ENCODE data around the gene MAD1L1.

MAD1L1 gene

DNA sequence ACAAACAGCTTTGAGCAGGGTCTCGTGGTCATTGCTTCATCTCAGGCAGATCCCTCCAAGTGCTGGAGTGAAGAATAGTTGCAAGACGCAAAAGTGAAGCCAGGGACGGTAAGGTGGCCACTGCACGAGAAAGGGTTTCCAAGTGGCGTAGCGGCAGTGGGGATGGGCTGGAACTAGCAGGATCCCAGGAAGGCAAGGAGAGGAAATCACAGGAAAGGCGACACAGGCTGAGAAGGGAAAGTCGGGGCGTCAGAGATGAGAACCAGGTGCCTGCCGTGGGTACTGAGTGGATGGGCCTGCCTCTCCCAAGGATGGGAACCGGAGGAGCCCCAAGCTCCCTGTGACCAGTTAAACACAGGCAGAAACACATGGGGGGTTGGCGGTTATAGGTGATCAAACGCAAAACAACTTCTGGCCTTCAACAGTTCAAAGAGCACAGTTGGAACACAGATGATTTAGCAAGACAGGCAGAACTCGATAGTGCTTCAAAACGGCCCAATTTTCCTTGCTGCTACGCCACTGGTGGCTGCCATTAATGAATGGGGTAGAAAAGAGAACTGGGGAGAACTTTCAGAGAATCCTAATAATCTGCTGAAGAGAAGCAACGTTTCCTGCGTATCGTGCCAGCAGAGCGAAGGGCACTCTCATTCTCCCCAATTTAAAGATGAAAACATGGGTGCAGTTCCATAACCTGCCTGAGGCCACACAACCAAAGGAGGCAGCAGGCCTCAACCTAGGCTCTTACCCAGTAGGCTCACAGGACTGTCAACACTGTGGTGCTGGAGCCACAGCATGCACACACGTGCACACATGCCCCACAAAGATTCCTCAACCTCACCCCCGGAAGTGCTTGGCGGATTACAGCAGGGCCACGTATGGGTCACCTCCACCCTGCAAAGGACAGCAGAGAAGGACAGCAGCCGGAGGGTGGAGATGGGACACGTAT is 61.9 kb downstream of the MAD1L1 start:
- Histone ChIP-seq H3K27me3 (ENCODE audit: insufficient read depth, low read length) (no peaks in the 10 kb centered on the region), H3K9ac (ENCODE audit: low read depth, low read length) (no peak overlapping the region), H3K4me3 (ENCODE audit: low read length) (no peak overlapping the region), H3K27ac (ENCODE audit: low read depth, low read length) (no peak overlapping the region), H3K36me3 (ENCODE audit: insufficient read depth, low read length) (peaks cover 25% of the 10 kb centered on the region), H3K9me3 (ENCODE audit: insufficient read depth, low read depth, low read length) (no peaks in the 10 kb centered on the region), H3K4me1 (ENCODE audit: insufficient read depth, low read length) (peaks cover 5% of the 10 kb centered on the region; the same call in 1 of the 2 replicates)
- WGBS = 95% methylated on average over 26 of the region's 26 CpGs

DNA sequence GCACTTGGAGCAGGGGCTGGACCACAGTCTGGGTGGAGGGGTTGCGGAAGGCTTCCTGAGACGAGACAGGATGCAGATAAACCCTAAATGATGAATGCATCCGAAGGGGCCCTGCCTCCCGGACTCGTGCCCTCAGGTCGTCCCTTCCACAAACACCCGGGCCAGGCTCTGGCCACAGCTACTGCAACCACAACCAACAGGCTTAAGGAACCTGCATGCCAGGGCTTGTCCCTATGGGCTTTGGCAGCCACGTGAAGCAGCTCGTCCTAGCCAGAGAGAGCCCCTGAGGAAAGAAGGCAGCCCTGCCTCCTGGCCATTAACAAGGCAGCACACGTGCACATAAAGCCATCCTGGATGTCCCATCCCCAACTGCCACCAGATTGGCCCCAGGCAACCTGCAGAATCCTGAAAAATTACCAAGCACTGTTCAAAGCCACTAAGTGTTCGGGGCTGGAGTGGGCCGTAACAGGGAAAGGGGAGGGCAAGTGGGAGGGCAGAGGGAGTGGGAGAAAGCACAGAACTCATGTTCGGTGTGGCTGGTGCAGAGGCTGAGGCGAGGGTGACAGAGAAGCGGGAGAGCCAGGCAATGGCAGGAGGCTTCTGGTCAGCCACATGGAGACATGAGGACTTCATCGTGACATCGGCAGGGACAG is 62.7 kb downstream of the MAD1L1 start:
- Histone ChIP-seq H3K4me1 (ENCODE audit: insufficient read depth, low read length) (no peaks in the 10 kb centered on the region), H3K27ac (ENCODE audit: low read depth, low read length) (no peak overlapping the region), H3K36me3 (ENCODE audit: insufficient read depth, low read length) (peaks cover 25% of the 10 kb centered on the region), H3K4me3 (ENCODE audit: low read length) (no peak overlapping the region), H3K9ac (ENCODE audit: low read depth, low read length) (no peak overlapping the region; the same call in 1 of the 2 replicates), H3K27me3 (ENCODE audit: insufficient read depth, low read length) (no peaks in the 10 kb centered on the region), H3K9me3 (ENCODE audit: insufficient read depth, low read depth, low read length) (no peaks in the 10 kb centered on the region)
- 89% methylated on average over 17 of the region's 17 CpGs for WGBS

DNA sequence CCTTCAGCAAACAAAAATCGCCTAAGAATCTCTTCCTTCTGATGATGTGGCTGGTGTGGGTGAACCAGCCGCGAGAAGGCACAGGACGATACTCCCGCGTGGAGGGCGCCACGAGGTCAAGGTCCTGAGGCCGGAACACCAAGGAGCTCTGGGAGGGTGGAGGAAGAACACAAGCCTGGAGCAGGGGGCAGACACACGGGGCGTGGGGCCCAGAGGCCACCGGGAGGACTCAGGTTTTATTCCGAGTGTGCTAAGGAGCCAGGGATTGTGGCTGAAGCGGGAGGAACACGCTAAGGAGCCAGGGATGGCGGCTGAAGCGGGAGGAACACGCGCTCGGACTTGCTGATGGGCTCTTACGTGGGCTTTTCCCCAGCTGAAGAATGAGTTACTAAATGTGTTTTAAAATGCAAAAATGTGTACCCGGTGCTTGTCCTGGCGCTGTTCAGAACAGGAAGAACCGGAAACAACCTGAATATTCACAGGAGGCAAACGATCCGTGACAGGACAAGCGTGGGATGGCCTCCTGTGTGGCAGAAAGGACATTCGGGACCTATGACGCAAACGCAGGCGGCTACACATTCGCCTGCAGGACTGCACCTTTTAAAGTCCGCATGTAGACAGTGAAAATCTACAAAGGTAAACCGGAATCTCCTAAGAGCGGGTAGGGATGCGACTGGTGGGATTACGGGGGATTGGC is 64.0 kb downstream of the MAD1L1 start:
- Histone ChIP-seq H3K27ac (ENCODE audit: low read depth, low read length) (no peak overlapping the region), H3K9ac (ENCODE audit: low read depth, low read length) (no peak overlapping the region), H3K4me1 (ENCODE audit: insufficient read depth, low read length) (peaks cover 4% of the 10 kb centered on the region; the same call in 1 of the 2 replicates), H3K4me3 (ENCODE audit: low read length) (no peak overlapping the region), H3K36me3 (ENCODE audit: insufficient read depth, low read length) (peaks cover 17% of the 10 kb centered on the region), H3K27me3 (ENCODE audit: insufficient read depth, low read length) (no peaks in the 10 kb centered on the region), H3K9me3 (ENCODE audit: insufficient read depth, low read depth, low read length) (no peaks in the 10 kb centered on the region)
- 95% methylated on average over 37 of the region's 37 CpGs for WGBS

DNA sequence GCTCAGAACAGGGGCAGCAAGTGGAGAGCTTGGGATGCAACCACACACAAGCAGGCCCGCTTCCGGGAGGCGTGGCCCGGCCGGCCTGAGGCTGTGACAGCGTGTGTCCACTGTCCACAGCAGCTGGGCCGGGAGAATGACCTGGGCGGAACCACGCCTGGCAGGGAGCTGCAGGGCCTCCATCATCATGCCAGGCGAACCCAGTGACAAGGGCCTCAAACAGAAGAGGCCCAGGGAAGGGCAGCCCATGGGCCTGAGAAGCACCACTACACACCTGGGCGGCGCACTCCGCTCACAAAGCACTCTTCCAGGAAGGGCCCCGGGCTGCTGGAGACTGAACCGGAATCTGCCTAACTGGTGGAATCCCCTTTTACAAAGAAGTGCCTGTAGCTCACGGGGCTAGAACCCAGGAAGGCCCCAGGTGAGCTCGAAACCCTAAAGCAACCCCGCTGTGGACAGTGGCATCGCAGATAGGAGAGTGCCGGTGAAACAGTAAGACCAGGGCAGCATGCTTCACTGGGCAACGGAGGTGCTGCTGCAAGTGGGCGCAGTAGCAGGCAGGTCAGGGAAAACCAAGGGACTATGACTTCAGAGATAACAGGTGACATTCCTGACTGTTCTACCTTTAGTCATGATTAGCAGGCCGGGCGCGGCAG is 66.0 kb downstream of the MAD1L1 start:
- peaks cover 17% of the 10 kb centered on the region for H3K36me3 ChIP-seq (ENCODE audit: insufficient read depth, low read length)
- no peak overlapping the region for H3K27ac ChIP-seq (ENCODE audit: low read depth, low read length)
- no peak overlapping the region for H3K4me3 ChIP-seq (ENCODE audit: low read length)
- no peak overlapping the region for H3K9ac ChIP-seq (ENCODE audit: low read depth, low read length)
- H3K27me3 ChIP-seq (ENCODE audit: insufficient read depth, low read length) = no peaks in the 10 kb centered on the region
- WGBS = 91% methylated on average over 25 of the region's 25 CpGs
- H3K9me3 ChIP-seq (ENCODE audit: insufficient read depth, low read depth, low read length) = no peaks in the 10 kb centered on the region
- H3K4me1 ChIP-seq (ENCODE audit: insufficient read depth, low read length) = peaks cover 15% of the 10 kb centered on the region

DNA sequence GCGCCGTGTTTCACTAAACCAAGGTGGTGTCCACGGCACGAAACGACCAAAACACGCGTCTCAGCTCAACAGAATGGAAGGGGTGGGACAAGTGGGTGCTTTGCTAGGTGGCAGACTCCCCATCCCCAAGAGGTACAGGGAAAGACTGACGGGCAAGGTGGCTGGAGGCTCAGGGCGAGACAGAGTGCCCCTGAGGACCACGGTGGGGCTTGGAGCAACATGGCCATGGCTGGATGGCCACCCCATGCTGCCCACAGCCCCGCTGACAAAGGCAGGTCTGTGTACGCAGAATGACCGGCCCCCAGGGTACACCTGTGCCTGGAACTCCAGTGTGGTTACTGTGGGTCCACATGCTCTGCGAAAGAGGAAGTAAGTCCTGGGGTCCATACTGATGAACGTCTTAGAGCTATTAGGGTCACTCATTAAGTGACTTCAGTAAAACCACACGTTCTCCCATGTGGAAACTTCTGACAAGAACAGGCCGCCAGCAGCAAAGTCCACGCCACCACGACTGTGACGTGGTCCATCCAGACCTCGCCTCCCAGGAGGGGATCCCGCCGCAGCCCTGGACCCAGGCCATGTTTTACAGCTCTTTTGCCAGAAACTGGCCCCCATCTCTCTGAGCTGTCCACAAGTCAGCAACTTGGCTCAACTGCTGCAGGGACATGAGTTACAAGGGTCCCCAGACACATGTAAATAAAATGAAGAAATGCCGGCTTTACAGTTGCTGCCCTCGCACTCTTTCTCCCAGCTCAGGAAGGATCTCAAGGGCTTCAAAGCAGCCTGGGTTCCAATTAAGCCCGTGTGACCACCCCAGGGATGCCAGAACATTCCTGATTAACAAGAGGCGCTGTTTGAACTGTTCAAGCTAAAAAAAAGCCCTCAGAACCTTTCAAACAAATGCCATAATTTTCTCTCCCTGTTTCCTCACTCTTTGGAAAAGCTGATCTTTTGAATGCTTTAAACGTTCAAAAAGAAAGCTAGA is 66.8 kb downstream of the MAD1L1 start:
- Histone ChIP-seq H3K4me1 (ENCODE audit: insufficient read depth, low read length) (peaks cover 15% of the 10 kb centered on the region), H3K9ac (ENCODE audit: low read depth, low read length) (no peak overlapping the region), H3K27me3 (ENCODE audit: insufficient read depth, low read length) (no peaks in the 10 kb centered on the region), H3K9me3 (ENCODE audit: insufficient read depth, low read depth, low read length) (no peaks in the 10 kb centered on the region), H3K36me3 (ENCODE audit: insufficient read depth, low read length) (peaks cover 16% of the 10 kb centered on the region), H3K27ac (ENCODE audit: low read depth, low read length) (no peak overlapping the region), H3K4me3 (ENCODE audit: low read length) (no peak overlapping the region)
- WGBS = 94% methylated on average over 28 of the region's 28 CpGs

DNA sequence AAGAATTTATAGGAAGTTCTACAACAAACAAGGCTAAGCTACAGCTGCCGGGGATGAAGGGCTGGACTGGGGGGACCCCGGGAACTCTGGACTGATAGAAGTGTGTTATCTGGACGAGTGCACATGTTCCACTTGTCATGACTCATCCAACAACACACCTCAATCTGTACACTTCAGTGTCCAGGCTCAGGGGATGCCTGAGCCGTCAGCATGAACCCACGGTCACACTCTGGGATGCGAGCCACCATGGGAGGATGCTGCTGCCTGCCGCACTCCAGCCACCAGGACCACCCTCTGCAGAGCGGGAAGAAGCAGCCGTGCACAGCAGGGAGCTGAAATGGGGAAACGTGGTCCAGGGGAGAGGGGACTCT is 67.5 kb downstream of the MAD1L1 start:
- Histone ChIP-seq H3K9ac (ENCODE audit: low read depth, low read length) (no peak overlapping the region), H3K27me3 (ENCODE audit: insufficient read depth, low read length) (no peaks in the 10 kb centered on the region), H3K27ac (ENCODE audit: low read depth, low read length) (no peak overlapping the region), H3K4me3 (ENCODE audit: low read length) (no peak overlapping the region), H3K9me3 (ENCODE audit: insufficient read depth, low read depth, low read length) (no peaks in the 10 kb centered on the region), H3K36me3 (ENCODE audit: insufficient read depth, low read length) (peaks cover 9% of the 10 kb centered on the region; the same call in 1 of the 2 replicates), H3K4me1 (ENCODE audit: insufficient read depth, low read length) (peaks cover 15% of the 10 kb centered on the region)
- WGBS = 96% methylated on average over 10 of the region's 10 CpGs

DNA sequence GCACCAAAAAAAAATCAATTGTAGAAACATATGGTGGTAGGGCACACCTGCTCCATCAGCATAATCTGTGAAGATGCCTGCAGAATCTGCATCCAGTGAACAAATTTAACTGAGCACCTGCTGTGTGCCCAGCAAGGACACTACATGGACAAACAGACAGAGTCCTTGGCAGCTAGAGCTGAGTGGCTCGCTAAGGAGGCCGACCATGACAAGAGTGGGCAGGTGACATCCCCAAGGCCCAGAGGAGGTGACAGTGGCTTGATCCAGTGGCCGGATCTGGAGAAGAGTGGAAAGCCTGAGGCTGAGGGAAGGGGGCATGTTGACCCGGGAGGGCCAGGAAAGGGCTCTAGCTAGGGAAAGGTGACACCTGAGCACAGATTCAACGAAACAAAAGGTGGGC is 68.1 kb downstream of the MAD1L1 start:
- Histone ChIP-seq H3K9me3 (ENCODE audit: insufficient read depth, low read depth, low read length) (no peaks in the 10 kb centered on the region), H3K4me1 (ENCODE audit: insufficient read depth, low read length) (peaks cover 19% of the 10 kb centered on the region), H3K27ac (ENCODE audit: low read depth, low read length) (no peak overlapping the region), H3K27me3 (ENCODE audit: insufficient read depth, low read length) (no peaks in the 10 kb centered on the region), H3K9ac (ENCODE audit: low read depth, low read length) (no peak overlapping the region), H3K36me3 (ENCODE audit: insufficient read depth, low read length) (0 out of 2 replicates have a peak, but pooled peaks cover 6% of the 10 kb centered on the region), H3K4me3 (ENCODE audit: low read length) (no peak overlapping the region)
- 96% methylated on average over 5 of the region's 5 CpGs for WGBS

DNA sequence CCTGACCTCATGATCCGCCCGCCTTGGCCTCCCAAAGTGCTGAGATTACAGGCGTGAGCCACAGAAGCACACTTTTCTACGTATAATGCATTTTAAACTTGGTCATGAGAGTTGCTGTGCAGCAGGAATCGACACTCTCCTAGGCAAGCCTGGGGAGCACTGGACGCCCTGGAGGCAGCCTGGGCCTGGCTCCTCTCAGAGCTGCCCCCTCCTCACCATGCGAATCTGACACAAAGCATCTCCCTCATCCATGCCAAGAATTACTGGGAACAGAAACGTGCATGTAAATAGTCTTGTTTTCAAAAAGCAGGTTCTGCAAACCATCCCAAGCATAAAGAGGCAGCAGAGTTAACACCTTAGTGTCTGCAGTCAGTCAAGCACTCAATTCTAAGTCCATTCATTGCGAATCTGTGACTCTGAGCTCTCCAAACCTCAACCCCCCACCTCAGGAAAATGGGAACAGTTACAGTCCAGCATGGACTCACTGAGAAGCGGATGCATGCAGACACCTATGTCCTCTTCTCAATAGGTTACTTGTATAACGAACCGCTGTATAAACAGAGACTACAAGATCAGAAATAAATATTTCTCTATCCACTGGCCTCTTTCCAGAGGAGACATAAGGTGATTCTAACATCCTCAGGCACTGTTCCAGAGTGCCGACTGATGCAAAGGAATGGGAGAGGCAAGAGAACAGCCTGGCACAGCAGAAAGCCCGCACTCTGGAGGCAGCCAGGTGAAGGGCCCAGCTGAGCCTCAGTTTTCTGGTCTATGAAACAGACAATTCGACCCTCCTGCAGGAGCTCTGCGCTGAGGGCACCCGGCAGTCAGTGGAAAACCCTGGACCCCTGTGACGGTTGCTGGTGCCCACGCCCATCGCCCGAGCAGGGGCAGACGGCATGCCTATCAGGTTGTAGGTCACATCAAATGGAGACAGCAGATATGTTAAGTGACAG is 68.9 kb downstream of the MAD1L1 start:
- H3K4me1 ChIP-seq (ENCODE audit: insufficient read depth, low read length) = peaks cover 26% of the 10 kb centered on the region
- H3K27ac ChIP-seq (ENCODE audit: low read depth, low read length) = no peak overlapping the region

DNA sequence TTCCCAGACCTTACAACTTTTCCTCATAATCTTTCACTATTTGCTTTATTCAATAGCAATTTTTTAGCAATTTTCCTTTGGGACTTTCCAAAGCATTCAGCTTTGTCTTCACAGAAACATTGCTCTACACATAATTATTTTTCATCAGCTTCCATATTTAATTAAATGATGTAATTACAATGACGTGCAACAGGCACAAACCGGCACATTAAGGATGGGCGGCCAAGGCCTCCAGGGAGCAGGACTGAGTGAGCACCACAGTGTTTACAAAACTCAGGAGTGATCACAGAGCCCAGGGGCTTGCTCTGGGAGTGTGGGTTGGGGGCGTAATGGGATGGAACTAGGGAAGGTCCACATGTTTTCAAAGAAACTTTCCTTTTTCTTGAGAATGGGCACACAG is 69.8 kb downstream of the MAD1L1 start:
- Histone ChIP-seq H3K4me3 (ENCODE audit: low read length) (no peak overlapping the region), H3K9ac (ENCODE audit: low read depth, low read length) (no peak overlapping the region), H3K4me1 (ENCODE audit: insufficient read depth, low read length) (peaks cover 26% of the 10 kb centered on the region), H3K9me3 (ENCODE audit: insufficient read depth, low read depth, low read length) (no peaks in the 10 kb centered on the region), H3K36me3 (ENCODE audit: insufficient read depth, low read length) (no peaks in the 10 kb centered on the region), H3K27ac (ENCODE audit: low read depth, low read length) (peak overlapping the region; percentile 70), H3K27me3 (ENCODE audit: insufficient read depth, low read length) (no peaks in the 10 kb centered on the region)
- 66% methylated on average over 4 of the region's 4 CpGs for WGBS

More for the DNA sequence above, 68.9 kb downstream of the MAD1L1 start:
- Histone ChIP-seq H3K9ac (ENCODE audit: low read depth, low read length) (no peak overlapping the region), H3K27me3 (ENCODE audit: insufficient read depth, low read length) (no peaks in the 10 kb centered on the region), H3K9me3 (ENCODE audit: insufficient read depth, low read depth, low read length) (no peaks in the 10 kb centered on the region), H3K36me3 (ENCODE audit: insufficient read depth, low read length) (0 out of 2 replicates have a peak, but pooled peaks cover 5% of the 10 kb centered on the region), H3K4me3 (ENCODE audit: low read length) (no peak overlapping the region)
- WGBS = 85% methylated on average over 22 of the region's 22 CpGs

Data from HUES64 (cell line).